ENCODE measurements around the gene VRK1.

Gene VRK1

DNA sequence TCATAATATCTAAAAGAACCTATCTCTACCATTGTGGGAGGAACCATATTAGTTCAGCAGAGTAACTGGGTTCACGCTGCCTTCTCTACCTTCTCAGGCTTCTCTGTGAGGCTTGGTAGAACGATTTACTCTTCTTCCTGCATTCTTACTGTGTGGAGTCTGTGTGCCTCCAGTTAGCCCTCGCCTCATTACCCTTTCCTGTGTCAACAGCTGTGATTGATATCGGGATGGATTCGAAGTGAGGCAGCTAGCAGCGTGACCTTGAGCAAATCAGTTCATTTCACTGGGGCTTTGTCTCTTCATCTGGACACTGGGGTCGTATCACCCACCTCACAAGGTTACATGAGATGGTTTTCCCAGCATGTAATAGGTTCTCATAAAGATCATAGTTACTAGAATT, 4.6 kb upstream of the VRK1 start:
- DNase-seq: no peak

DNA sequence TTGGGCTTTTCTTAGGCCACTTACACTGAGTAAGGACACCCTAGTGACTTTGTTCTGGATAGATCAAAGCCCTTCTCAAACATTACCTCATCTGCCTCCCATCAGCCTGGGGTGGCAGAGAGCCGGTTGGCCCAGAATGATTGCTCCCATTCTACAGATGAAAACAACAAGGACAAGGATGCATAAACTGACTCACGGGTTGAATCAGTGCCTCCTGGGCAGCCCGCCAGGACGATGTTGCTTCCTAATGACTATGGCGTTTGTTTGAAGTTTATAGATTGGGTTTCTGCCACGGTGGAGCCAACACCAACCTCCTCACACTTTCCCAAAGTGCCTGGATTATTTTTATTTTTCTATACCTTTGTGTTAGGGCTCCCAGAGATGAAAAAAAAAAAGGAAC, 3.6 kb upstream of the VRK1 start:
- no peak for DNase-seq

DNA sequence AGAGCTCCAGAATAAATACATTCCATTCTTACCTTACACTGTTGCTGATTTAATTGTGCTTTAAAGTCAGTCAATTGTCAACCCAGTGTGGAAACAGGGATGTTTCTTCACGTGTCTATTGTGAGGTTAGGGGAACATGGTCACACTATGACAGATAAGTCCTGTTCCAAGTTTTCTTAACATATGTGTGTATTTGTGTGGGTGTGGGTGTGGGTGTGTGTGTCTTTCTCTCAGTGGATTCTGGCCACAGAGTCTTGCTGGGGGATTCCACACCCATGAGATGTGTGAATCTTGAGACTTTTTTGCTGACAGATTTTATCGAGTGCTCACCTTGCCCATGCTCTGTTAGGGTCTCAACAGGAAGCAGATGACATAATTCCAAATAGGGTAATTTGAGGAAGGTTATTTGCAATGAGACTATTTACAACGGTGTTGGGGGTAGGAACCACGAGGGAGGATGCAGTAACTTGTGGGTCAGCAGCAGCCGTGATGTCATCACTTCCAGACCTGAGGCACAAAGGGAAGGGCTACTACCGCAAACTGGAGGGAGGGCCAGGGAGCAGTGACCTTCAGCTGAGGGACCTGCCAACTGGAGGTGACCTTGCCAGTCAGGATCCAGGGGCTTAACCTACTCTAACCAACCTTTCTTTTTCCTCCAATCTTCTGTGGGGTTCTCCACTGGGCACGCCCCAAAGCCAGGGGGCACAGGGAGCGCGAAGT, 1.9 kb upstream of the VRK1 start:
- DNase-seq: no peak

DNA sequence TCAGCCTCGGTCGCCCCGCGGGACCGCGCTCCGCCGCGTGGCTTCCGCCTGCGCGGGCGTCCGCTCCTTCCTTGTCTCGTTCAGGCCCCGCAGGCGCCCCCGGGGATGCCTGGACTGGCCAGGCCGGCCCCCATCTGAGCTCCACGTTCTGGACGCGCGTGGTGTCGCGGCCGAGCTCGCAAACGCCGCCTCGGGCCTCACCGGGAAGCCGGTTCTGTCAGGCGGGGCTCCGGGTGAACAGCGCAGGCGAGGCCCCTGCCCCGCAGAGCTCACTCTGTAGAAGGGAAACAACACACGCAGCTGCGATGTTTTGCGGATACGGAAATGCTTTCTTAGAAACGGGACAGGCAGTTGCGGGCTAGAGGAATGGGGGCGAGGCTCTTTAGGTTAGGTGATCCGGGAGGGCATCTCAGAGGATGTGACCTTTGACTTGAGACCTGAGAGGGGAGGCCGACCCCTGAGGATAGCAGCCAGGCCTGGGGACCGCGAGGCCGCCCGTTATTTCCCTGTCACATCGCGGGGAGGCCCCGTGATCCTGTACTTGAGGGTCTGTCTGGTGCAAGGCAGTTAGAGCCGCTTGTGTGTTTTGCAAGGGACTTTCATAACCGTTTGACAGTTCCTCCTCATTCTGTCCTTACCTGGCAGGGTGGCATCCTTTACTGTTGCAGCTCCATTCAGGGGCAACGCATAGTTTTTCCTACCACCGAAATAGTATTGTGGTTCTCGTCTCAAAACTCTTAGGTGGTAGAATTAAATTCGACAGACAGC, 584 bp downstream of the VRK1 start:
- peak; percentile 45 for DNase-seq

DNA sequence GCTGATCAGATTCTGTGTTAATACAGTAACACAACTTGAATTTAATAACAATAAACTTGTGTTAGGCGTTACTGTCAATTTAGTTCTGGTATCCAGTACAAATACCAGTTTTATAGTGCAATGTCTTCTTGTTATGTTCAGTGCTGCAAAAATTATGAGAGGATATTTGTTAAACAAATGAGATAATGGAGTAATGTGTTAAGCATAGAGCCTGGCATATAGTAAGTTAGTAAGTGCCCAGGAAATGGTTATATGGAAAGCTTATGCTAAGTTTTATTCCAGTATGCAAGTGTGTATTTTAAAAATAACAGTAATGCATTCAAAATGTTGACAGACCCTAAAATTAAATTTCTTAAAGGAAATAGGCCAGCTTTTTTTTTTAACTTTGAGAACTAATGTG, 1.8 kb downstream of the VRK1 start:
- no peak for DNase-seq

DNA sequence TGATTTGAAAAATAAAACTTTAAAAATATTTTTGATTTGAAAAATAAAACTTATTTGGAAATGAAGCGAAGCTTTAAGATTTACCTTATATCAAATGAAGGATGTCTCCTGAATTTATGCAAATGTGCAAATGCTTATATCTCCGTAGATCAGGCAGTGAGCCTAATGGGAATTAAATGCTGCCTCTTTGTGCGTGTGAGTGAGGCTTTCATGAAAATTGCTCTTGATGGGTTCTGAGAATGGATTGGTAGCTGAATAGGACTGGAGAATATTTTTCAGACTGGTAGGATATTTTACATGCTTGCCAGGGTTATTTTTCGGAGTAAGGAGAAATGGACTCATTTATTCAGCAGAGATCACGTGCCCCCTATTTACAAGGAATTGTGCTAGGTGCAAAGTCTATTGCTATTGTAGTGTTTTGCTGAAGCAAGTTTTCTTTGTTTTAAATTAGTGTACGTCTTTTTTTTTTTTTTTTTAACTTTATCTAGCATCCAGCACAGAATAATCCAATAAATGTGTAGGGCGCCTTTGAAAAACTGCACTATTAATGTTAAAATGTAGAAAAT, 2.4 kb downstream of the VRK1 start:
- no peak for DNase-seq

DNA sequence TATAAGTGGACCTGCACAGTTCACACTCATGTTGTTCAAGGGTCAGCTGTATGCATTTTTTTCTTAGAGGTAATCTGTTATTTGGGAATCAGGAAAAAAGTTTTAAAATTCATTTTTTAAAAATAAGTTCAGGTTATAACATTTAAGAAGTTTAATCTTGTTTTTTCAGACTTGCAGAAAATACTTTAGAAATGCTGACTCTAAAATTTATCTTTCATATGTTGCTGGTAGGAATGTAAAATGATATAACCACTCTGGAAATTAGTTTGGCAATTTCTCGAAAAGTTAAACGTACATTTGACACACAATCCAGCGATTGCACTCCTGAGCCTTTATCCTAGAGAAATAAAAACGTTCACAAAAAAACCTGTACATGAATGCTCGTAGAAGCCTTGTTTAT, 4.7 kb downstream of the VRK1 start:
- DNase-seq: no peak

DNA sequence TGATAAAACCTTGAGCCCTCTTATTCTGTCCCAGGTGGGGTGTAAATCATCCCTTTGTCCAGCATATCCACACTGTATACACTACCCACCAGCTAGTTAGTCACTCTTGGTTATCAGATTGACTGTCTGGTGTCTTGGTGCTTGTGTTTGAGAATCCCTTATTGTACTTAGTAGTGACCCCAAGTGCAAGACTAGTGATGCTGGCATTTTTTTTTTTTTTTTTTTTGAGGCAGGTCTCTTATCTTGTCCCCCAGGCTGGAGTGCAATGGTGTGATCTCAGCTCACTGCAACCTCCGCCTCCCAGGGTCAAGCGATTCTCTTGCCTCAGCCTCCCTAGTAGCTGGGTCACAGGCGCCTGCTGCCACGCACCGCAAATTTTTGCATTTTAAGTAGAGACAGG, 5.8 kb downstream of the VRK1 start:
- no peak for DNase-seq

DNA sequence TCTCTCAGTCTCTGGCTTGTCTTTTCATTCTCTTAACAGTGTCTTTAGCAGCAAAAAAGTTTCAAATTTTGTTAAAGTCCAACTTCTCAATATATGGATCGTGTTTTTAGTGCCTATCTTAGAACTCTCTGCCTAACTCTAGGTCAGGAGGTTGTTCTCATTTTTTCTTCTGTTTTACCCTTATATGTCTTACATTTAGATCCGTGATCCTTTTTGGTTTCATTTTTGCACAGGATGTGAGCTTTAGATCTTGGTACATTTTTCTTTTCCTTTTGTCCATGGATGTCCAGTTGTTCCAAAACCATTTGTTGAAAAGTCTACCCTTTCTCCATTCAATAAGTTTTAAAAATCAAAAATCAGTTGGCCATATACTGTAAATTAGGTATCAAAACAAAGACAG, 6.8 kb downstream of the VRK1 start:
- DNase-seq: no peak

DNA sequence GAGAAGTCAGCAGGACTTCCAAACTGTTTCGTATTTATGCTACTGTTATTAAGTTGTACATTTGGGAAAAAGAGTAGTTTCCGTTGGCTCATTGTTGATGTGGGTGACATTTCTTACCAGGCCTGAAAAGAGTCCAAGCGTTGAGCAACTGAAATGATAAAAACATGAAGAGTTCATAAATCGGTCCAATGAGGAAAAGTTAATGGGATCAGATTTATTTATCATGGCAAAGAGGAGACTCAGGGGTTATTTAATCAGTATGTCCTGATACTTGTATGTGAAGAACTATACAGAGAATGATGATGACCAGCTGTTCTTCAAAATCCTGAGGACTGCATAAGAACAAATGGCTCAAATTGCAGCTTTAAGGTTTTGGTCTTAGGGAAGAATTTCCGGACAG, 7.7 kb downstream of the VRK1 start:
- no peak for DNase-seq

DNA sequence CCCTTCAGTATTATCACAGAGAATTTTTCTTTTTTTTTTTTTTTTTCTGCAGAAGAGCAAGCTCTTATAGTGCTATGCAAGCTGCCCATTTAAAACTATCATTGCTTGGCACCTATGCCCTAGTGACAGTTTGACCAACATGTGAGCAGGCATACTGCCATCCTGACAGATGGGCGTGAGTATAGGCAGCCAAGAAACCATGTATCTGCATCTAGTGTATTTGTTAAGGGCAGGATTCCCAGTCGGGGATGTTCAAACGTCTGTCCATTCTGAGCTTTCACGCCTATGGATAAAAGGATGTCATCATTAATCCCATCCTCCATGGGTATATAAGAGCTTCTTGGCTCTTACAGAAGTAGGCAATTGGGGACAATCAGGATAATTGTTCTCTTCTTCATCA, 8.8 kb downstream of the VRK1 start:
- DNase-seq: no peak

DNA sequence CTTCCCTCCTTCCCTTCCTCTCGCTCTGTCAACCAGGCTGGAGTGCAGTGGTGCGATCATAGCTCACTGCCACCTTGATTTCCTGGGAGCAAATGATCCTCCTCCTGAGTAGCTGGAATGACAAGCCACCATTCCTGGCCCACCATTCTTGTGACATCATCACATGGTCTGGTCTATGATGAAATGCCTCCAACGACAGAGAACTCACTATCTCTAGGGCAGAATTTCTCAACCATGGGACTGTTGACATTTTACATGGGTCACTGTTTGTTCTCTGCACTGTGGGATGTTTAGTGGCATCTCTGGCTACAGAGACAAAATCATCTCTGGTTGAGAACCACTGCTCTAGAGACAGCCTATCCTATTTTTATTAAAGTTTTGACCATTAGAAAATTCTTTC, 9.7 kb downstream of the VRK1 start:
- no peak for DNase-seq

DNA sequence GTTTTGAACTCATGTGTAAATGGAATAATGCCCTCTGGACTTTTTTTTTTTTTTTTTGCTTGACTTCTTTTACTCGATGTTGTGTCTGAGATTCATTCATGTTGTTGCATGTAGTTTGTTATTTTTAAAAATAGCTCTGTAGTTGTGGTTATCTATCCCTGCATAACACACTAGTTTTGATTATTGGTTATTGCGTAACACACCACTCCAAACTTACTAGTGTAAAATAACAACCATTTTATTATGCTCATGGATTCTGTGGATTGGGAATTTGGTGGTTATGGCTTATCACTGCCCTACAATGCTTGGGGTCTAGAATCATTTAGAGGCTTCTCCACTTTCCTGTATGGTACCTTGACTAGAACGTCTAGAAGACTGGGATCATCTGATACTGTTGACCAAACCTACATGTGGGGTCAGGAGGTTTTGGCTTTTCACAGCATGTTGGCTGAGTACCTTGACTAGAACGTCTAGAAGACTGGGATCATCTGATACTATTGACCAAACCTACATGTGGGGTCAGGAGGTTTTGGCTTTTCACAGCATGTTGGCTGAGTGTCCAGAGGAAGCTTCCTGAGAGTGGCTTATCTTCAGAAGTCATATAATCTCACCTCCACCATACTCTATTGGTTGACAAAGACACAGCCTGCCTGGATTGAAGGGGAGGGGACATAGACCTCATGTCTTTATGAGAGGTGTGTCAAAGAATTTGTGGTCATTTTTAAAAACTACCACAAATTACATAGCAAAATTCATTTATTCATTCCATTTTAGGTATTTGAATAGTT, 11.6 kb downstream of the VRK1 start:
- DNase-seq: no peak

DNA sequence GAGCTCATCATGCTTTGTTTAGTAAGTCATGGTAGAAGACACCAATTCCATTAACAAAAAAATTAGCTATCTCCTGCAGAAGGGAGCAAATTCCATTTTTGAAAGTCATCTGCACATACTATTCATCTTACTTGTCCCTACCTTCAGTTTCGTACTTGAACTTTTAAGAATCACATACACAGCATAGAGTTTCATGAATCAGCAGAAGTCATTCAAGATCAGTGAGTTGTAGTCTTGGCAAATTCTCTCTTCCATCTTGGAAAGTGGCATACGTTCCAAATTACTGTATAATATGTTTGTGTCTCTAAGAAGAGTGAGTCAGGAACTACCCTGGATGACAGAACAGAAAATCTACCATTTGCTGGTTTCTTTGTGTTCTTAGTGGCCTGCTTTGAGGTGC, 14.1 kb downstream of the VRK1 start:
- no peak for DNase-seq

DNA sequence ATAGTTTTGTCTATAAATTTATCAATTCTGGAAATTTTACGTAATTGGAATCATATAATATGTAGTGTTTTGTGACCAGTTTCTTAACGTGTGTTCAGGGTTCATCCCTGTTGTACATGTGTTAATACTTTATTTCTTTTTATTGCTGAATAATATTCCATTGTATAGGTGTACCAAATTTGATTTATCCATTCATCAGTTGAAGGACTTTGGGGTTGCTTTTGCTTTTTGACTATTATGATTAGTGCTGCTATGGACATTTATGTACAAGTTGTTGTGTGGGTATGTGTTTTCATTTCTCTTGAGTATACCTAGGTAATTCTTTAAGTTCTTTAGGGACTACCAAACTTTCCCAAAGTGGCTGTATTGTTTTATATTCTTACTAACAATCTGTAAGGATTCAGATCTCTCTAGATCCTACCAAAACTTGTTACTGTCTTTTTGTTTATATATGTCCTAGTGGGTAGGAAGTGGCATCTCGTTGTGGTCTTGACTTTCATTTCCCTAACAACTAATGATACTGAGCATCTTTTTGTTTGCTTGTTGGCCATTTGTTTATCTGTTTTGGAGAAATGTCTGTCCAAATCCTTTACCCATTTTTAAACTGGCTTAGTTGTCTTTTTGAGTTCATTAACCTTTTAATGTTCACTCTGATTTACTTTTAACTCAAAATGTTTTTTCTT, 14.9 kb downstream of the VRK1 start:
- DNase-seq: no peak

DNA sequence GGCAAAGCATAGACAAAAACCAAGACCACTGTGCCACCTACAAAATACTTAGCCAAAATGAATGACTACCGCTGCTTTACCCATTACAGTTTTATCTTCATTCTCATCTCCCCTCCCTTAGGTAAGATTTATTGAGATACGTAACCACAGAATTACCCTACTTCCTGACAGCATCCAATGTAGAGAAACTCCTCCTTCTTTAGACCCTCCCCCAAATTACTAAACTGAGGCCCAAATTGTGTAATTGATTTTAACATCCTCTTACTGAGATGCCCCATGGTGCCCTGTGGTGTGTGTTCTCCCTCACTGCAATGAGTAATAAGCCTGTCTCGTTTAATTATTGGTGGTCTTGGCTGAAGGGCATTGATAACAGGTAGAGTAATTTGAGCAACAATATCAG, 19.1 kb downstream of the VRK1 start:
- DNase-seq: no peak

DNA sequence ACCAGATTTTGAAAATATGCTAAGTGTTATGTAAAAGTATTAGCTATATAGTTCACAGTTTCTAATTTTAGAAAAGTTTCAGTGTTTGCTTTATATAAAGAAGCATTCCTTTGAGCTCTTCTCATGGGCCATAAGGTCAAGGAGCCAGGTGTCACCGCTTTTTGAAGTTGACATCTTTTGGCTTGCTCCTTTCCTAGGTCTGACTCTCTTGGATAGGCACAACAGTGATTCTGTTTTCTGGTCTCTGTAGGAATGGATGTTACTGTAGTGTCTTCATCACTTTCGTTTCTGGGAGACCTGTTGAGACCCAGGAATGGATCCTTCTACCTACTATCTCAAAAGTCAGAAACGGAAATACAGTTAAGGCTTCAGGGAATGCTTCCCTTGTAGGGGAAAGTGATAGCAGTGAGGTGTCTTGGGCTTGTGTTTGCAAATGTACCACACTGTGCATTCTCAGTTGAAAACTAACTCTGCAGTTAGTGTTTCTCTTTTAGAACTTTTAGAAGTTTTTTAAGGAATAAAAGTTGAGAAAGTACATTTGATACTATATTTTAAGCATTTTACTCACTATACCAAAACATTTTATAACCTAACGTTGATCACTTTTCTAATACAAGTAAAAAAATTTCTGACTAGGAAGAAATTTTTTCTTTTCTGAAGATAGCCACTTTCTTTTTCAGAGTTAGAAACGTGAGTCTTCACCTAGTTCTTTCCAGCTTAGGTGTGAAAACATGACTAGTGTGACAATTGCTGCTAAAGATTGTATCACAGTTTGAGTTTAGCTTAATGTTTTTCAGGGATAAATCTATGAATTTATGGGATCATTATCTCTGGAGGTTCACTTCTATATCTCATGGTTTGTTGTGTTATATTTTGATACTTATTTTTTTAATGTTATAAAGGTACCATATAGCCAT, 20.8 kb downstream of the VRK1 start:
- no peak for DNase-seq

DNA sequence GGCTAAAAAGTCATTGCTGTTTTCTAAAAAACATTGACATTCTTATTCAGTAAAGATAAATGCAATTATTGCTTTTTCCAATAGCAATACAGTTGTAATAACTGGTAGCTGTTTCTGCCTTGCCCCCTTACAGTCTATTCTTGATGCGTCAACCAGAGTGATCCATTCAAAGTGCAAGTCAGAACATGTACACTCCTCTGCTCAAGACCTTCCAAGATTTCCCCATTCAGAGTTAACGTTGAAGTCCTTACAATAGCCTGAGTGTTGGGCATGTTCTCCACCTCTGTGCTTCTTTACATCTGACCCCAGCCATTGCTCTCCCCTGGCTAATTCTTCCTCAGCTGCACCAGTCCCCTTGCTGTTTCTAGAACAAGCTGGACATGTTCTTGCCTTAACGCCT, 24.3 kb downstream of the VRK1 start:
- DNase-seq: no peak

DNA sequence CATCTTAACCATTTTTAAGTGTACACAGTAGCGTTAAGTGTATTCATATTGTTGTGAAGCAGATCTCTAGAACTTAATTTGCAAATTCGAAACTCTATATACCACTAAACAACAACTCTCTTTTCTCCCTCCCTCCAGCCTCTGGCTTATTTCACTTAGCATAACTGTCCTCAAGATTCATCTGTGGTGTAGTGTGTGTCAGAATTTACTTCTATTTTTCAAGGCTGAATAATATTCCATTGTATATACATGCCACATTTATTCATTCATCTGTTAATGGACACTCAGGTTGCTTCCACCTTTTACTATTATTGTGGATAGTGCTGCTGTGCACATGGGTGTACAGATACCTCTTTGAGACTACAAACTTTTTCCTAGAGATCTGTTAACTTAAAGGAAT, 26.5 kb downstream of the VRK1 start:
- DNase-seq: no peak

DNA sequence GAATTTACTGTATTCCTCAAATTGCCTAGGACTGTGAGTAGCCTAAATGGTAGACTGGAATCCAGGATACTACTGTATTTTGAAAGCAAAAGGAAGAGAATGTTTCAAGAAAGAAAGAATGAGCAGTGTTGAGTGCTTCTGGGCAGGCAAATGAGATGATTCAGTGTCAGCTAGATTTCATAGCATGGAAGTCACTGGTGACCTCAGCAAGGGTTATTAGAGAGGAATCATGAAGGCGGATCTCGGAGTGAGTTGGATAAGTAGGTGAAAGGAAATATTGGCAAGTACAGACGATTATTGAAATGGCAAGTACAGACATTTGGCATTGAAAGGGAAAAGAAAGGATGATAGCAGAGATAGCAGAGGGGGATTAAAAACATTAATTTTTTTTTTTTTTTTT, 27.1 kb downstream of the VRK1 start:
- DNase-seq: no peak

DNA sequence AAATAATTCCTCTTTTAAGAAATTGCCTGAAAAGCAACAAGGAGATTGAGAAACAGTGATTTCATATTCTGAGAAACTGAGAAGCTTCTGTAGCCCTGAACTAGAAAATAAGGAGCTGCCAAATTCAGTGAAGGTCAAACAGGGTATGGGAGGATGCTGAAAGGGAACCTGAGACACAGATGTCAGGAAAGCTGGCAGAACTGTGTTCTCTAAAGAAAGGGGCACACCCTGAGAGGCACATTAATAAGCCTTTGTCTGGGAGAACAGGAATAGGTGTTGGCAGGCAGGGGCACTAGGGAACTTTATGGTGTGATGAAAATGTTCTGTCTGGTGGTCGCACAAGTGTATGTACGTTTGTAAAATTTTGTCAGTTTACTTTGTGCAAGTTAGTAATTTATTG, 29.6 kb downstream of the VRK1 start:
- DNase-seq: no peak

DNA sequence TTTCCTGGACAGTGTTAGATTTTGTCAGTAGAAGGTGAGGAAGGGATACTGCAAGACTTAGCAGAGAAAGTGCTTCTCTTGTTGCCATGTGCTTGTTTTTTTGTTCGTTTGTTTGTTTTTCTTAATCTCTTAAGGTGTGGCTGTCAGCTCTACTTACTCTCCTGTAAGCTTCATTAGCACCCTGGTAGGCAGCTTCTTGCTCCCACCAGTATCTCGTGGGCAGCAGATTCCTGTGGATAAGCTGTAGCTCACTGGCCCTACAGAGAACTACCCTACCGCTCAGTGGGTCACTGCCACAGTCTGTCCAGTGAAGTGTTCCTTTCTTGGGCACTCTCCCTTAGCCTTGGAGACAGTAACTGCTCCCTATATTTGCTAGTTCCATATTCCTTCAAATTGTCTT, 30.1 kb downstream of the VRK1 start:
- DNase-seq: no peak
